ENCODE results near the gene L3MBTL1.

L3MBTL1 gene

DNA sequence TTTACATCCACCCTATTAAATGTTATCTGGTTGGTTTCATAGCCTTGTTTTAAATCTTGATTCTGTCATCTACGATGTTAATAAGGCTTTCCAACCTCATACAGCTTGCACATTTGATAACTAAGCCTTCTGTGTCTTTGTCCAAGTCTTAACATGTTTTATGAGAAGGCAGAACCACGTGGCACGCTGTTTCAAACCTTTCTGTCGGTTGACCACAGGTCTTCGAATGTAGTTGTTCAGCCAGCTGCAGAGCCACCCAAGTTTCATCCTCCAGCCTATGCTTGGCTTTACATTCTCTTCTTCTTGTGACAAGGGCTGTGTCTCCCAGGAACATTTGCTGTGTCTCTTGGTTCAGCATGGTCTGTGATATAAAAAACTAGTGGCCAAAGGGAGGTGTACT is 35.6 kb downstream of the L3MBTL1 start:
- Histone ChIP-seq H3K4me1 (ENCODE audit: control insufficient read depth, insufficient read depth, low read length, unreplicated experiment) (peaks cover 10% of the 10 kb centered on the region), H3K4me3 (ENCODE audit: low read depth, low read length) (no peak overlapping the region), H3K27ac (ENCODE audit: low read depth, low read length) (no peak overlapping the region), H3K79me2 (ENCODE audit: control insufficient read depth, insufficient read depth, low read length, unreplicated experiment) (no peaks in the 10 kb centered on the region), H3K27me3 (ENCODE audit: insufficient read depth, low read length) (no peaks in the 10 kb centered on the region), H3K36me3 (ENCODE audit: insufficient read depth, low read length) (no peaks in the 10 kb centered on the region), H2AFZ (ENCODE audit: low read length, unreplicated experiment) (no peak overlapping the region)

DNA sequence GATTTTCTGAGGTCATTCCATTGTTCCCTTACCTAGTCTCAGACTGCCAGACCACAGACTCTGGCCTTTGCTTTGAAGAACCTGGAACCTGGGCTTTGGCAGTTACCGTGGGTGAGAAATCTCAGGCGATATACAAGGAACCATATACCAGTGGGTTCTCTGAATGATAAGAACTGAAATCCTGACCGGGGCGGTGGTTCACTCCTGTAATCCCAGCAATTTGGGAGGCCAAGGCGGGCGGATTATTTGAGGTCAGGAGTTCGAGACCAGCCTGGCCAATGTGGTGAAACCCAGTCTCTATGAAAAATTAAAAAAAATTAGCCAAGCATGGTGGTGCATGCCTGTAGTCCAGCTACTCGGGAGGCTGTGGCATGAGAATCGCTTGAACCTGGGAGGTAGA is 37.0 kb downstream of the L3MBTL1 start:
- no peak overlapping the region for H2AFZ ChIP-seq (ENCODE audit: low read length, unreplicated experiment)
- no peak overlapping the region for H3K4me3 ChIP-seq (ENCODE audit: low read depth, low read length)
- no peaks in the 10 kb centered on the region for H3K79me2 ChIP-seq (ENCODE audit: control insufficient read depth, insufficient read depth, low read length, unreplicated experiment)
- peaks cover 10% of the 10 kb centered on the region for H3K4me1 ChIP-seq (ENCODE audit: control insufficient read depth, insufficient read depth, low read length, unreplicated experiment)
- no peaks in the 10 kb centered on the region for H3K27me3 ChIP-seq (ENCODE audit: insufficient read depth, low read length)
- no peak overlapping the region for H3K27ac ChIP-seq (ENCODE audit: low read depth, low read length)
- no peaks in the 10 kb centered on the region for H3K36me3 ChIP-seq (ENCODE audit: insufficient read depth, low read length)

GRCh38 chr20:43545837-43546578 is 38.5 kb downstream of the L3MBTL1 start:
- Histone ChIP-seq H3K36me3 (ENCODE audit: insufficient read depth, low read length) (no peaks in the 10 kb centered on the region), H3K79me2 (ENCODE audit: control insufficient read depth, insufficient read depth, low read length, unreplicated experiment) (no peaks in the 10 kb centered on the region), H2AFZ (ENCODE audit: low read length, unreplicated experiment) (no peak overlapping the region), H3K27me3 (ENCODE audit: insufficient read depth, low read length) (no peaks in the 10 kb centered on the region), H3K27ac (ENCODE audit: low read depth, low read length) (no peak overlapping the region), H3K4me3 (ENCODE audit: low read depth, low read length) (no peak overlapping the region), H3K4me1 (ENCODE audit: control insufficient read depth, insufficient read depth, low read length, unreplicated experiment) (peaks cover 6% of the 10 kb centered on the region)

GRCh38 chr20:43548273-43548880 is 40.9 kb downstream of the L3MBTL1 start:
- Histone ChIP-seq H3K4me1 (ENCODE audit: control insufficient read depth, insufficient read depth, low read length, unreplicated experiment) (no peaks in the 10 kb centered on the region), H3K27ac (ENCODE audit: low read depth, low read length) (no peak overlapping the region), H3K36me3 (ENCODE audit: insufficient read depth, low read length) (no peaks in the 10 kb centered on the region), H2AFZ (ENCODE audit: low read length, unreplicated experiment) (no peak overlapping the region), H3K4me3 (ENCODE audit: low read depth, low read length) (no peak overlapping the region), H3K27me3 (ENCODE audit: insufficient read depth, low read length) (no peaks in the 10 kb centered on the region), H3K79me2 (ENCODE audit: control insufficient read depth, insufficient read depth, low read length, unreplicated experiment) (no peaks in the 10 kb centered on the region)

DNA sequence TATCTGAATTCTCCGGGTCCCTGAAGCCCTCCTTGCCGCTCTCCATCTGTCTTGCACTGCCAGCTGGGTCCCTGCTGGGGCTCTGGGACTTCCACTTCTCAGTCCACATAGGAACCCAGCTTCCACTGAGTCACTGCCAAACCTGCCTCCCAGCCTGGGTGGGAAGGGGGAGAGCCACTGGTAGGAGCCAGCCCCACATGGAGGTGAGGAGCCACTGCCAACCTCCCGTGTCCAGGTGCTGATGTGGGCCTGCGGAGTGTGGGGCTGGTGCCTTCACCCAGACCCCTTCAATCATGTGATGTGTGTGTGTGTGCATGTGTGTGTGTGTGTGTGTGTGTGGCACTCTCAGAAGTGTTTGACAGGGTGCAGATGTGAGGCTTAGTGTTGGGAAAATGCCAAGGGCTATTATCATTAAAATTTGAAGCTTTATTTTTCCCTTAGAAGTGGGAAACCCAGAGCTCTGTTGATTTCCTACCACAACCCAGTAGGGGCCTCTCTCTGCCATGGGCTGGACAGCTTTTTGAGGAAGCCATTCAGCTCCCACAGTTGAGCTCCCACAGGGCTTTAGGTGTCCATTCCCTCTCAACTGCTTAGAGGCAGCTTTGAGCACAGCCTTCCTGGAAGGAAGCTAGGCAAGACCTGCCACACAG is 42.0 kb downstream of the L3MBTL1 start:
- Histone ChIP-seq H2AFZ (ENCODE audit: low read length, unreplicated experiment) (no peak overlapping the region), H3K4me3 (ENCODE audit: low read depth, low read length) (no peak overlapping the region), H3K27me3 (ENCODE audit: insufficient read depth, low read length) (no peaks in the 10 kb centered on the region), H3K79me2 (ENCODE audit: control insufficient read depth, insufficient read depth, low read length, unreplicated experiment) (no peaks in the 10 kb centered on the region), H3K36me3 (ENCODE audit: insufficient read depth, low read length) (no peaks in the 10 kb centered on the region), H3K4me1 (ENCODE audit: control insufficient read depth, insufficient read depth, low read length, unreplicated experiment) (no peaks in the 10 kb centered on the region), H3K27ac (ENCODE audit: low read depth, low read length) (no peak overlapping the region)

DNA sequence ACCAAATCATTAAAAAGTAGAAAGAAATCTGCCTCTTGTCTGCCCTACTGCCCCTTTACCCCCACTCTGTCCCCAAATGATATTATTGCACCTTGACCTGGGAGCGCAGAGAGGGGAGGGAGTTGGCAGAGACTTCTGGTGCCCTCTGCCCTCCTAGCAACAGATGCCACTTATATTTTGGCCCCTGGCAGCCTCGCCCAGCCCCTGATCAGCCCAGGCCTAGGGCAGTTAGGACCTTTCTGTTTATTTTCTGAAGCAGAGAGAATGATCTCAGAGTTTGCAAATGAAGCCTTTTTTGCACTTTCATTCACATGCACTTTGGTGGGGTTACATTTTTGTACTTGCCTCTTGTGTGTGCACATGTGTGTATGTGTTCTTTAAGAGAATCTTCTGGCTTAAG is 43.0 kb downstream of the L3MBTL1 start:
- H2AFZ ChIP-seq (ENCODE audit: low read length, unreplicated experiment) = no peak overlapping the region
- H3K27me3 ChIP-seq (ENCODE audit: insufficient read depth, low read length) = no peaks in the 10 kb centered on the region
- H3K36me3 ChIP-seq (ENCODE audit: insufficient read depth, low read length) = no peaks in the 10 kb centered on the region
- no peak overlapping the region for H3K4me3 ChIP-seq (ENCODE audit: low read depth, low read length)
- H3K27ac ChIP-seq (ENCODE audit: low read depth, low read length) = no peak overlapping the region
- H3K4me1 ChIP-seq (ENCODE audit: control insufficient read depth, insufficient read depth, low read length, unreplicated experiment) = no peaks in the 10 kb centered on the region
- no peaks in the 10 kb centered on the region for H3K79me2 ChIP-seq (ENCODE audit: control insufficient read depth, insufficient read depth, low read length, unreplicated experiment)

- H2AFZ ChIP-seq (ENCODE audit: low read length, unreplicated experiment) = no peak overlapping the region
- no peaks in the 10 kb centered on the region for H3K27me3 ChIP-seq (ENCODE audit: insufficient read depth, low read length)
- H3K79me2 ChIP-seq (ENCODE audit: control insufficient read depth, insufficient read depth, low read length, unreplicated experiment) = no peaks in the 10 kb centered on the region
- H3K36me3 ChIP-seq (ENCODE audit: insufficient read depth, low read length) = no peaks in the 10 kb centered on the region
- H3K27ac ChIP-seq (ENCODE audit: low read depth, low read length) = no peak overlapping the region
- no peaks in the 10 kb centered on the region for H3K4me1 ChIP-seq (ENCODE audit: control insufficient read depth, insufficient read depth, low read length, unreplicated experiment)
- no peak overlapping the region for H3K4me3 ChIP-seq (ENCODE audit: low read depth, low read length)
These were observed 46.9 kb downstream of the L3MBTL1 start for GRCh38 chr20:43554369-43554768.

DNA sequence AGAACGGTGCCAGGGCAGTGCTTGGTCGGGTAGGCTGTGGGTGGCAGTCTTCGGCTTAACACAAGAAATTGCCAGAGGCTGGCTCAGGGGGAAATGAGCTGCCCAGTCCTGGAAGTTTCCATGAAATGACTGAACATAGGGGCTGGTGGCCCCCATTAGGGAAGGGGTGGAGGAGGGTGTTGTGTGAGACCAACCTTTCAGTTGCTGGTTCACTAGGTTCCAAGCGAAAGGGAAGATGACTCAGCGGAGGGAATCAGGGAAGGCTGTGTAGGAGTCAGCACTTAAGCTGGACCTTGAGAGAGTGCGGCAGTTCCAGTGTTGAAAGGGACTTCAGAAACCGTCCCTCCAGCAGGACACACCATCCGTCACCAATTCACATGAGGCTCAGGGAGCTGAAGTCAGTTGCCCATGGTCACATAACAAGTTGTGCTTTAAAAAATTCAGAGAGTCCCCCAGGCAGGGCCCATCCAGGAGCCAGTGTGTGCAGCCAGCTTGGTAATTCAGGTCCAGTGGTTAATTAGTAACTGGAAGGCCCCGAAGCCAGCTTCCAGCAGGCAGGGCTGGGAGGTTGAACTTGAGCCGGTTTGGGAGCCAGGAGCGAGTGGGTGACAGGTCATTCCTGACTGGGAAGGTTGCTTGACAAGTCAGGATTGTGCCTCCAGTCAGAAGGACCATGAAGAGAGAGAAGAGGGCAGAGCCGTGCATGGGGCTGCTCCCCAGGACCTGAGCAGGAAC is 51.1 kb downstream of the L3MBTL1 start, which contains the start of gene SGK2:
TSS of gene SGK2 (plus strand) at position 616 of the 735 bp plus-strand sequence. CDS start 7,469 bp downstream, outside the sequence.
- H3K27ac ChIP-seq (ENCODE audit: low read depth, low read length) = no peak within 1 kb of the TSS
- H3K36me3 ChIP-seq (ENCODE audit: insufficient read depth, low read length) = no peaks in the 10 kb centered on the region
- H3K4me3 ChIP-seq (ENCODE audit: low read depth, low read length) = no peak within 1 kb of the TSS
- H3K27me3 ChIP-seq (ENCODE audit: insufficient read depth, low read length) = no peaks in the 10 kb centered on the region
- H3K4me1 ChIP-seq (ENCODE audit: control insufficient read depth, insufficient read depth, low read length, unreplicated experiment) = no peaks in the 10 kb centered on the region
- no peaks in the 10 kb centered on the region for H3K79me2 ChIP-seq (ENCODE audit: control insufficient read depth, insufficient read depth, low read length, unreplicated experiment)
- no peak within 1 kb of the TSS for H2AFZ ChIP-seq (ENCODE audit: low read length, unreplicated experiment)

DNA sequence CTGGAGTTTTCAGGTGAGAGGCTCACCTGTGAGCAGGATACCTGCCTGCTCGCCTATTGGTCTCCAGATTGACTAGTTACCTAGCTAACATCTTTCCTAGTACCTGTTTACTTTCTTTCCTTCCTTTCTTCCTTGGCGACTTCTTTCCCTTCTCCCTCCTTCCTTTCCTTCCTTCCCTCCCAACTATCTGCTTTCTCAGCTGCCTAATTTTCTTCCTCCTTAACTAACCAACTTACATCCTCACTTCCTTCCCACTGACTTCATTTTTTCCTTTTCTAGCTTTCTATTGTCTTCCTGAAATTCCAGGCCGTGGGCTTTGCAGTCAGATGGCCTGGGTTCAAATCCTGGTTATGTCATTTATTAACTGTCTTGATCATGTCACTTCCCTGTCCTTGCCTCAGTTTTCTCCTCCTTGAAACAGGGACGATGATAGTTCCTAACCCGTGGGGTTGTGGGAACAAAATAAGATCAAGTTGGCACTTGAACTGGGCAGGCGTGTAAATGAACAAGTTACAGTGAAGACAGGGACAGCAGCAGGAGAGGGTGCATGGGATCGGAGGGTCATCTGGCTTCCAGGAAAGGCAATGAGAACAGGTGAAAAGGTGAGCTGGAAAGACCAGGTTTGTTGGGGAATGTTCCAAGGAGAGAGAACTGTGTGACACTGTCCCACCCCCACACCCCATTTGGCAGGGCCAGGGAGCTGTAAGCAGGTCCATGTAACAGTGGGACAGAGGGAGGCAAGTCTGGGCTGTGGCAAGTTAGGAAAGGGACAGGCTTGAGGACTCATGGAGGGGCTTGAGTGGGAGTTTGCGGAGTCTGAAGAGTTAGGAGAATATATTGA is 51.9 kb downstream of the L3MBTL1 start:
- Histone ChIP-seq H2AFZ (ENCODE audit: low read length, unreplicated experiment) (no peak overlapping the region), H3K36me3 (ENCODE audit: insufficient read depth, low read length) (no peaks in the 10 kb centered on the region), H3K27me3 (ENCODE audit: insufficient read depth, low read length) (no peaks in the 10 kb centered on the region), H3K79me2 (ENCODE audit: control insufficient read depth, insufficient read depth, low read length, unreplicated experiment) (no peaks in the 10 kb centered on the region), H3K4me3 (ENCODE audit: low read depth, low read length) (no peak overlapping the region), H3K4me1 (ENCODE audit: control insufficient read depth, insufficient read depth, low read length, unreplicated experiment) (no peaks in the 10 kb centered on the region), H3K27ac (ENCODE audit: low read depth, low read length) (no peak overlapping the region)

- Histone ChIP-seq H3K27me3 (ENCODE audit: insufficient read depth, low read length) (no peaks in the 10 kb centered on the region), H2AFZ (ENCODE audit: low read length, unreplicated experiment) (no peak overlapping the region), H3K4me3 (ENCODE audit: low read depth, low read length) (no peak overlapping the region), H3K27ac (ENCODE audit: low read depth, low read length) (no peak overlapping the region), H3K36me3 (ENCODE audit: insufficient read depth, low read length) (no peaks in the 10 kb centered on the region), H3K4me1 (ENCODE audit: control insufficient read depth, insufficient read depth, low read length, unreplicated experiment) (no peaks in the 10 kb centered on the region), H3K79me2 (ENCODE audit: control insufficient read depth, insufficient read depth, low read length, unreplicated experiment) (no peaks in the 10 kb centered on the region)
These were observed 53.5 kb downstream of the L3MBTL1 start for GRCh38 chr20:43560974-43561373.
